Activated T-helper 17 cell treated with anti-CD3 and anti-CD28 coated beads, Interleukin-2, amount 50 U/mL, for 72 hours (primary cell): ENCODE measurements around the gene TMPRSS9. TPM values are rescaled to one million over a fixed set of nuclear protein-coding genes. Genes with fewer than 3 reads are reported as not detected.

Experiments used
- ATAC-seq: fragments of 150-1000 bp; cut with Tn5 transposase; replicated peaks from 2 replicates; pipeline ENCODE4 v1.10.0; 2021; ENCODE audit warnings: mild to moderate bottlenecking, moderate library complexity
- H3K27ac Mint-ChIP-seq: one replicate; pipeline ENCODE4 v1.8.0; 2022; ENCODE audit warnings: mixed read lengths
- H3K27me3 Mint-ChIP-seq: one replicate; pipeline ENCODE4 v1.8.0; 2022; ENCODE audit warnings: mixed read lengths
- H3K36me3 Mint-ChIP-seq: one replicate; pipeline ENCODE4 v1.8.0; 2022; ENCODE audit warnings: low read depth, mild to moderate bottlenecking, mixed read lengths
- H3K4me1 Mint-ChIP-seq: one replicate; pipeline ENCODE4 v1.8.0; 2022; ENCODE audit warnings: mixed read lengths
- H3K4me3 Mint-ChIP-seq: one replicate; pipeline ENCODE4 v1.8.0; 2022; ENCODE audit warnings: mild to moderate bottlenecking, mixed read lengths
- H3K9me3 Mint-ChIP-seq: one replicate; pipeline ENCODE4 v1.8.0; 2022; ENCODE audit warnings: mixed read lengths
- total RNA-seq, 2 donors: library from RNA; stranded (reverse); gene quantifications; one replicate each; pipeline ENCODE4 v1.2.3, GENCODE V29; 2022

Gene TMPRSS9
- total RNA-seq, 2 donors from 2014 or later: not detected

DNA sequence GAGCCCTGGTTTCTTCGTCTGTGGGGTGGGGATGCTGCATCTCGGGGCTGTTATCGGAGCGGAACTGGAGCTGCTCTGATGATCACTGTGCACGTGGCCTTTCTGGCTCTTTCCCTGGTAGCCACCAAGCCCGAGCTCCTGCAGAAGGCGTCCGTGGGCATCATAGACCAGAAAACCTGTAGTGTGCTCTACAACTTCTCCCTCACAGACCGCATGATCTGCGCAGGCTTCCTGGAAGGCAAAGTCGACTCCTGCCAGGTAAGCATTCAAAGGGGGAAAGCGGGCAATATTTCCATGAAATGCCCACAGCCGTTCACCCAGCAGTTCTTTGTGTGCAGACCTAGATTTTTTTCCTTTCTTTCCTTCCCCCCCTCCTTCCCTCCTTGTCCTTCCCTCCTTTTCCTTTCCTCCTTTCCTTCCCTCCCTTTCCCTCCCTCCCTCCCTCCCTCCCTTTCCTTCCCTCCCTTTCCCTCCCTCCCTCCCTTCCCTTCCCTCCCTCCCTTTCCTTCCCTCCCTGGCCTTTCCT, 57.9 kb downstream of the TMPRSS9 start:
- ATAC-seq: peak; percentile 16
- no peaks in the 10 kb centered on the region for H3K36me3 Mint-ChIP-seq
- H3K4me1 Mint-ChIP-seq: no peaks in the 10 kb centered on the region
- no peaks in the 10 kb centered on the region for H3K27me3 Mint-ChIP-seq
- H3K4me3 Mint-ChIP-seq: no peak overlapping the region
- H3K27ac Mint-ChIP-seq: no peak overlapping the region
- H3K9me3 Mint-ChIP-seq: no peaks in the 10 kb centered on the region

DNA sequence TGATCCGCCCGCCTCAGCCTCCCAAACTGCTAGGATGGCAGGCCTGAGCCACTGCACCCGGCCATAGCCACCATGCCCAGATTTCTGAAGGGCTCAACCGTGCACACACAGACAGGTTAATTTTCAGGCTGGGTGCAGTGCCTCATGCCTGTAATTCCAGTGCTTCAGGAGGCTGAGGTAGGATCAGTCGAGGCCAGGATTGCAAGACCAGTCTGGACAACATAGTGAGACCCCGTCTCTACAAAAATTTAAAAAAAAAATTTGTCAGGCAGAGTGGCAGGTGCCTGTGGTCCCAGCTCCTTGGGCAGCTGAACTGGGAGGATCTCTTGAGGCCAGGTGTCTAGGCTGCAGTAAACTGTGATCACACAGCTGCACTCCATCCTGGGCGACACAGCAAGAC, 59.7 kb downstream of the TMPRSS9 start:
- no peaks in the 10 kb centered on the region for H3K27me3 Mint-ChIP-seq
- no peaks in the 10 kb centered on the region for H3K9me3 Mint-ChIP-seq
- H3K36me3 Mint-ChIP-seq: no peaks in the 10 kb centered on the region
- H3K4me1 Mint-ChIP-seq: no peaks in the 10 kb centered on the region
- ATAC-seq: no peak
- no peak overlapping the region for H3K27ac Mint-ChIP-seq
- no peak overlapping the region for H3K4me3 Mint-ChIP-seq

DNA sequence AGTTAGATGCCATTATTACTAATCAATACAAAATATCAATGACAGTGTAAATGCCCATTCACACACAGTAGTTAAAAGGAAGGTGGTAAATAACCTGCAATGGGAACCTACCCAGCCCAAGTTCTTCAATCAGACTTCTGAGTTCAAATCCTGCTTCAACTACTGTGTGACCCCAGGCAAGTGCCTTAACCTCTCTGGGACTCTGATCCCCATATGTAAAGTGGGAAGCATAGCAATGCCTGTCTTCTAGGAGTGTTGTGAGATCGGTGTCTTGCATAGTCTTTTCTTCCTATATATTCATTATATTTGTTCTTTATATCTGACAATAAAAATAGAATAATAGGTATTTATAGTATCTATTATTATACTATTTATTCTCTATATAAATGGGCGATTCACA, 60.4 kb downstream of the TMPRSS9 start:
- no peaks in the 10 kb centered on the region for H3K27me3 Mint-ChIP-seq
- no peaks in the 10 kb centered on the region for H3K4me1 Mint-ChIP-seq
- no peaks in the 10 kb centered on the region for H3K36me3 Mint-ChIP-seq
- ATAC-seq: no peak
- no peak overlapping the region for H3K4me3 Mint-ChIP-seq
- H3K9me3 Mint-ChIP-seq: no peaks in the 10 kb centered on the region
- H3K27ac Mint-ChIP-seq: no peak overlapping the region

DNA sequence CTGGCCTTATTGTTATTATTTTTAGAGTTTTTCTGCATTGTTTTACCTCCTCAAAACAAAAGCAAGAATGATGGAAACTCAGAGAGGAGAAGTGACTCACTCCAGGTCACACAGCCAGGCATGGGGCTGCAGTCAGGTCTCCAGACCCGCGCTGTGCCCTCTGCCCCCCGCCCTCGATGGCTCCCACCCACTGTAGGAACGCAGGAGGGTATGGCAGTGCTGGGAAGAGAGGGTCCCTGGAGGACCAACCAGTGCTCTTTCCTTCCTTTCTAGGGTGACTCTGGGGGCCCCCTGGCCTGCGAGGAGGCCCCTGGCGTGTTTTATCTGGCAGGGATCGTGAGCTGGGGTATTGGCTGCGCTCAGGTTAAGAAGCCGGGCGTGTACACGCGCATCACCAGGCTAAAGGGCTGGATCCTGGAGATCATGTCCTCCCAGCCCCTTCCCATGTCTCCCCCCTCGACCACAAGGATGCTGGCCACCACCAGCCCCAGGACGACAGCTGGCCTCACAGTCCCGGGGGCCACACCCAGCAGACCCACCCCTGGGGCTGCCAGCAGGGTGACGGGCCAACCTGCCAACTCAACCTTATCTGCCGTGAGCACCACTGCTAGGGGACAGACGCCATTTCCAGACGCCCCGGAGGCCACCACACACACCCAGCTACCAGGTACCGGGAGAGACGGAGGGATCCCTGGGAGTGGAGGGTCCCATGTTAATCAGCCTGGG, 61.7 kb downstream of the TMPRSS9 start:
- ATAC-seq: no peak
- no peak overlapping the region for H3K27ac Mint-ChIP-seq
- no peaks in the 10 kb centered on the region for H3K27me3 Mint-ChIP-seq
- no peaks in the 10 kb centered on the region for H3K9me3 Mint-ChIP-seq
- H3K4me3 Mint-ChIP-seq: no peak overlapping the region
- no peaks in the 10 kb centered on the region for H3K4me1 Mint-ChIP-seq
- H3K36me3 Mint-ChIP-seq: peaks cover 12% of the 10 kb centered on the region

DNA sequence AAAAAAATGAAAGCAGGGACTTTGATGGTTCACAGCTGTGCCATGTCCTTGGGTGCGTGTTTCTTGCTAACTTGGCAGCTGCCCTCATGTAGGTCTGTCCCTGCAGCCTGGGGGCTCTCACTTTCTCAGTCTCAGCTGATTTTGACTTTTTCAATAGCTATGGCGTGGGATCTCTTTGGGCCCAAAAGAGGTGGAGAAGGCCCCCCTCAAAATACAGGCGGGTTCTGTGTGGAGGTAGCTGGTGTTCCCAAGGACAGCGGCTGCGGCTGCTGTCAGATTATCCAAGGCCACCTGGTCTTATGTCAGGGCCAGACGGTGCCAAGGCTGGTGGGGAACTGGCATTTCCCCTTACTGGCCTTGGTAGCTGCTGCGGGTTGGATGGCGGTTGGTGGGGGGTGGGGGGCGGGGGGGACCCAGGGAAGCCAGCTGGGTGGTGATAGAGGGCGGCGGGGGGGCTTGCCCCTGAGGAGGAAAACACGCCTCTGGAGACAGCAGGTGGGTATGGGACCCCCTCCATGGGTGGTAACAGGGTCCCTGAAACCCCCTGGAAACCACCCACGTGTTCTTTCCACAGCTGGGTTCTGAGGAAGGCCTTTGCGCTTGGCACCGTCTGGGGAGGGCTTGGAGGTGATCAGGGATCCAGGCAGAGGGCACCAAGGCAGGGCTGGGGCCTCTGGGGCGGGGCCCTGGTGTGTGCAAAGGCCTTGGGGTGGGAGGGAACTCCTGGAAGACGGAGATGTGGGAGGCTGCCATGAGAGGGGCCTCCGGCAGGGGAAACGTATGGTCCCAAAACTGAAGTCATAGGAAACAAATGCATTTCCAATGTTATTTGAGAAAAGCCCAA, 63.2 kb downstream of the TMPRSS9 start:
- H3K27ac Mint-ChIP-seq: no peak overlapping the region
- peaks cover 3% of the 10 kb centered on the region for H3K4me1 Mint-ChIP-seq
- no peaks in the 10 kb centered on the region for H3K9me3 Mint-ChIP-seq
- ATAC-seq: no peak
- H3K27me3 Mint-ChIP-seq: no peaks in the 10 kb centered on the region
- peaks cover 24% of the 10 kb centered on the region for H3K36me3 Mint-ChIP-seq
- H3K4me3 Mint-ChIP-seq: no peak overlapping the region

DNA sequence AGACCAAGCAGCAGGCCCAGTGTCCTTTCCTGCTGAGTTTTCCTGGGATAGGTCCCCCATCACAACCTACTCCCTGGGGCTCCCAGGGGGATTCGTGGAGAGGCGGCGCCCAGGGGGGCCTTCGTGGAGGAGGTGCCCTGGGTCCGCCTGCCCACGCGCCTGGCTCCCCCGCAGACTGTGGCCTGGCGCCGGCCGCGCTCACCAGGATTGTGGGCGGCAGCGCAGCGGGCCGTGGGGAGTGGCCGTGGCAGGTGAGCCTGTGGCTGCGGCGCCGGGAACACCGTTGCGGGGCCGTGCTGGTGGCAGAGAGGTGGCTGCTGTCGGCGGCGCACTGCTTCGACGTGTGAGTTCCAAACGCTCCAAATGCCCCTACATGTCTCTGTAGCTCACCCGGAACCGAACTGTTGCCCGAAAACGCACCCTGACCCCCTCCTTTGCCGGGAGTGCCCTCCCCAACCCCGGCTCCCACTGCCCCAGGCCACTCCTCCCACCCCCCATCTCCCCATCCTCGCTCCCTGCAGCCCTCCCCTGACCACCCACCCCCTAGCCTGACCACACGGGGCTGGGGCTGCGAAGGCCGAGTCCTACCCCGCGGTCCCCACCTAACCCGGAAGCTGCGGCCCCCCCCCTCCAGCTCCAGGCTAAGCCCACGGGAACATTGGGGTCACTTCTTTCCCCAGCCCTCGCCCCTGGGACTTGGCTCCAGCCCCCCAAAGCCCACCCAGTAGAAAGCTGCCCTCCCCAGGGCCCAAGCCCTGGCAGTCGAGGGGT, 64.0 kb downstream of the TMPRSS9 start:
- no peaks in the 10 kb centered on the region for H3K9me3 Mint-ChIP-seq
- no peak for ATAC-seq
- peaks cover 24% of the 10 kb centered on the region for H3K36me3 Mint-ChIP-seq
- no peak overlapping the region for H3K4me3 Mint-ChIP-seq
- peaks cover 3% of the 10 kb centered on the region for H3K4me1 Mint-ChIP-seq
- H3K27me3 Mint-ChIP-seq: no peaks in the 10 kb centered on the region
- no peak overlapping the region for H3K27ac Mint-ChIP-seq

DNA sequence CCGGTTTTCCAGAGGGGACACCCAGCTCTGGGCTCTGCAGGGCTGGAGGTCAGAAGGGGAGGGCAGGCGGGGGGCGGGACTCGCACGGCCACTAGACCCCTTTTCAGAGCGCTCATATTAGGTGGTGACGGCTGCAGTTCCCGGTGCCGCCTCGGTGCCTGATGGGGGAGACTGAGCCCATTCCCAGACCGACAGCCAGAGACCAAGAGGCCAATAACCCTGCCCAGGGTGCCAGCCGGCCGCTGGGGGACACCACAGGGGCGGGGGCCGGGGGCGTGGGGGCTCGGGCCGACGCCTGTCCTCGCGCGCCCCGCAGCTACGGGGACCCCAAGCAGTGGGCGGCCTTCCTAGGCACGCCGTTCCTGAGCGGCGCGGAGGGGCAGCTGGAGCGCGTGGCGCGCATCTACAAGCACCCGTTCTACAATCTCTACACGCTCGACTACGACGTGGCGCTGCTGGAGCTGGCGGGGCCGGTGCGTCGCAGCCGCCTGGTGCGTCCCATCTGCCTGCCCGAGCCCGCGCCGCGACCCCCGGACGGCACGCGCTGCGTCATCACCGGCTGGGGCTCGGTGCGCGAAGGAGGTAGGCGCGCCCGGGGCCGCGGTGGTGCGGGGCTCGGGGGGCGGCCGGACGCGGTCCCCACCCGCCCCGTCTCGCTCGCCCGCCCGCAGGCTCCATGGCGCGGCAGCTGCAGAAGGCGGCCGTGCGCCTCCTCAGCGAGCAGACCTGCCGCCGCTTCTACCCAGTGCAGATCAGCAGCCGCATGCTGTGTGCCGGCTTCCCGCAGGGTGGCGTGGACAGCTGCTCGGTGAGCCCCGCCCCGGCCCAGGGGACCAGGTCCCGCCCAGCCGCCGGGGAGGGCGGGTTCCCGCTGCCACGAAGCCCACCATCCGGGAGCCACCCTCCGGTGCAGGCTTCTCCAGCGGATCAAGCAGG, 64.9 kb downstream of the TMPRSS9 start:
- H3K4me3 Mint-ChIP-seq: no peak overlapping the region

DNA sequence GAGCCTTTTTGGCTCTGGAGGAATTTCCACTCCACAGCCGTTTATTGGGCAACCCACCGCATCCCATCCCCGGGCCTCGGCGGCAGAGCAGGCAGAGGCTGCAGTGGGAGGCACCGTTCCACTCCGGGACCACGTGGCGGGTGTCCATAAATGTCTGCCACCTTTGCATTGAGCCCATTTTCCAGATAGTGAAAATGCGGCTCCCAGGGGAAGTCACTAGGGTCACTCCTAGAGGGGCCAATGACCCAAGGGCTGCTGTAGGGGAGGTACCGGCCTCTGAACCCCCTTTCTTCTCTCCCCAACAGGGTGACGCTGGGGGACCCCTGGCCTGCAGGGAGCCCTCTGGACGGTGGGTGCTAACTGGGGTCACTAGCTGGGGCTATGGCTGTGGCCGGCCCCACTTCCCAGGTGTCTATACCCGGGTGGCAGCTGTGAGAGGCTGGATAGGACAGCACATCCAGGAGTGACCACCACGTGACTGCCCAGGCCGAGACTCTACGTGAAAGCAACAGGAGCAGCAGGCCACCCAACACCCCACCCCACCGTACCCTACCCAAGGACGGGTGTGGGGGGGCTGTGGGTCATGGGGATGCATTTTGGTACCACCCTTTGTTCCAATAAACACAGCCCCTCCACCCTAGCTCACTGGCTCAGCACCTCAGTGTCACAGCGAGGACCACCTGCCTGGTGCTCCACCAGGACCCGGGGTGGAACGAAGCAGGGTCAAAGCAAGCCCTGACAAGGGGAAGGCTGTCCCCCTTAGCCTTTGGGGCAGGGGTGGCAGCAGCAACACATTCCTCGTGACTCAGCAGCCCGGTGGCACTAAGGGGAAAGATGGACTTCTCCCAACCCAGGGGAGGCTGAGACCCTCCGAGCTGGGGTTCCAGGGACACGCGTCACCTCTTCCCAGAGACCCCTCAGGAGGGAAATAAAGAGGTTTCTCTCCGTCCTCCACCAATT, 65.8 kb downstream of the TMPRSS9 start:
- Mint-ChIP-seq H3K27me3 (no peaks in the 10 kb centered on the region), H3K4me1 (peaks cover 3% of the 10 kb centered on the region), H3K36me3 (peaks cover 30% of the 10 kb centered on the region), H3K27ac (peak overlapping the region; percentile 97), H3K9me3 (no peaks in the 10 kb centered on the region), H3K4me3 (peak overlapping the region; percentile 91)
- no peak for ATAC-seq

More for the DNA sequence above, 64.9 kb downstream of the TMPRSS9 start:
- H3K27ac Mint-ChIP-seq: no peak overlapping the region
- peaks cover 24% of the 10 kb centered on the region for H3K36me3 Mint-ChIP-seq
- H3K4me1 Mint-ChIP-seq: peaks cover 3% of the 10 kb centered on the region
- no peaks in the 10 kb centered on the region for H3K9me3 Mint-ChIP-seq
- no peaks in the 10 kb centered on the region for H3K27me3 Mint-ChIP-seq
- ATAC-seq: no peak

DNA sequence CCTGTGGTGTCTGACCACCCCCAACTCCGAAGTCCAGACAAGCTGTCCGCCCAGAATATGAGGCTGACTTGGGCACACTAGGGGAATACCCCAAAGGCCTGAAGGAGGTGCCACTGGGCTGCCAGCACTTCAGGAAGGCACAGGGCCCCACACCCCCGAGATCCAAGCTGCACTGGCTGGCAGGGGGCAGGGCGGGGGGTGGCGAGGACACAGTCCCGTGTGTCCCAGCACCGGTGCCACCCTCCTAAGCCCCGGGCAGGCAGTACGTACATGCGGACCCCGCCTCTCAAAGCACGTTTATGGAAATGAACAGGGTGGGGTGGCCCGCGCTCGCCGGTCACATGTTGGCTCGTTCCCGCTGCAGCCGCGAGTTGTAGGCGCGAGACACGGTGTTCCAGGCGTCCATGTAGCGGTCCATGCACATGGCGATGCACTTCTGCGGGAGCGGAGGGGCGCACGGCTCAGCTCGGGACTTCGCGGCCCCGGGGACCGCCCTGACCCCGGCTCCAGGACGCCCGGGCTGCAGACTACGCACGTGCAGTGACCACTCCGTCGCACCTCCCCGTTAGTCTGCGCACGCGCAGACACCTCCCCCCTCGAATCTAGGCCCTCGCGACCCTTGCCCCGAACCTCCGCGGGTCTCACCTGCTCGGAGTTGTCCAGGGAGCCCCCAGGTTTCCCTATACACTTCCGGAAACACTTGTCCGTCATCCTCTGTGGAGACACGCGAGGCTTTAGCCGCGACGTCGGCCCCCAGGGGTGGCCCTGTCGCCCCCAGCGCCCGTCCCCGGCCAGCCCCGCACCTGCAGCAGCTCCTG, 66.8 kb downstream of the TMPRSS9 start:
- no peaks in the 10 kb centered on the region for H3K27me3 Mint-ChIP-seq
- no peaks in the 10 kb centered on the region for H3K9me3 Mint-ChIP-seq
- H3K4me1 Mint-ChIP-seq: peaks cover 3% of the 10 kb centered on the region
- H3K36me3 Mint-ChIP-seq: peaks cover 34% of the 10 kb centered on the region
- H3K27ac Mint-ChIP-seq: peak overlapping the region; percentile 97
- H3K4me3 Mint-ChIP-seq: peak overlapping the region; percentile 91
- ATAC-seq: peak; percentile 20

DNA sequence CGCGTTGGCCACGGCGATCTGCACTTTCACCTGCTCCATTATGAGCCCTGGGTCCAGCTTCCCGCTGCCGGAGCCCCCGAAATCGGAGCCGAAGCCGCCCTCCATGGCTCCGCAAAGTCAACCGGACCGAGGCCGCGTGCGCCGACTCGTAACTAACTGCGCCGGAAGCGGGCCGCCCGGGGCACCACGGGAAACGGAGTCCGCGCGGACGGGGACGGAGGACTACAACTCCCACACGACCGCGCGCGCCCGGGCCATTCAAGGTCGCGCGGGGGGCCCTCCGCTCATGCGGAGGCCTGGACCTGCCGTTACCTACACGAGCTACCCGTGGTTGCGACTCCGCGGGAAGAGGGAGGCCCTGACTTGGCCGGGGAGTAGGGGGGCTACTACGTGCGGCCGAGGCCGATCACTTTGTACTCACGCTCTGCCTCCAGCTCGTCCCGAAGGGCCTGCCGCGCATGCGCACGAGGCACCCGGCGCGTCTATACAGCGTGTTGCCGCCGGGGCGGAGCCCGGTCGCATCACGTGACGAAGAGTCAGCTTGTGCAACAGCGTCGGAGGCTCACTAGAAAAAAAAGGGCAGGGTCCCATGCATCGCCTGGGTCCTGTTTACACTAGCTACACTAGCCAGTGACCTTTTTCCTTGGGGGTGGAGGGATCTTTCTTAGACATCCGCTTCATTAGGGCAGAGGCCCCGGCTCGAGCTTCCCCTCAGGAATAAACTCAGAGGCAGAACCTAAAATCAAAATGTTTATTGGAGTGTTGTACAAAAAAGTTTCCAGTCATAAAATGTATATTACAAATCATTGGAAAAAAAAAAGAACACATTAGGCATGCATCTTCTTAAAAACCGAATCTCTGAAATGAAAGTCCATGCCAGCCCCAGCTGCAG, 67.6 kb downstream of the TMPRSS9 start, which contains the start of gene TIMM13:
TSS of gene TIMM13 (minus strand) at position 158 of the 892 bp plus-strand sequence. CDS start at position 105, 53 bp downstream.
- Mint-ChIP-seq H3K27ac (peak within 1 kb of the TSS; percentile 97), H3K4me3 (peak within 1 kb of the TSS; percentile 91), H3K9me3 (no peaks in the 10 kb centered on the region), H3K36me3 (peaks cover 36% of the 10 kb centered on the region), H3K4me1 (peaks cover 3% of the 10 kb centered on the region), H3K27me3 (no peaks in the 10 kb centered on the region)
- peak; percentile 96 for ATAC-seq

DNA sequence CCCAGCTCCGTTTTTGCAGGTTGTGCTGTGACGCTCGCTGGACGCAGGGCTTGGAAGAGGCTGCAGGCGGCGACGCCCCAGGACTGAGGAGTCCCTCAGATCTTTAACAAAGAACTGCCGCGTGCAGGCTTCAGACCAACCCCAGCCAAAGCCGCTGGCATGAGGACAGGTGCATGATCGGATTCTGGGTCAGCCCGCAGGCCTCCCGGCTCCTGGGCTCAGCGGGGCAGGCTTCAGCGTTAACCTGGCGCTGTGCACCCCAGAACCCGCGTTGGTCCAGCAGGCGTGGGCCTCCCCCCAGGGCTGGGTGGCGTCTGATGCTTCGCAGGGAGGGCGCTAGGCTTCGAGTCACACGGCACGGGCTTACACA, 68.2 kb downstream of the TMPRSS9 start:
- H3K4me3 Mint-ChIP-seq: peak overlapping the region; percentile 91
- no peaks in the 10 kb centered on the region for H3K9me3 Mint-ChIP-seq
- H3K27me3 Mint-ChIP-seq: no peaks in the 10 kb centered on the region
- peaks cover 36% of the 10 kb centered on the region for H3K36me3 Mint-ChIP-seq
- no peak for ATAC-seq
- H3K4me1 Mint-ChIP-seq: peaks cover 3% of the 10 kb centered on the region
- H3K27ac Mint-ChIP-seq: peak overlapping the region; percentile 97
